NCI-H2029 treated with DMSO at 0.1 percent for 48 hours (cell line): ENCODE data around the gene CLEC3B.
"Not testable (repeated sequence)": the region's sequence is repeated elsewhere in the genome, so short reads cannot be mapped to it uniquely, and the experiment has no call there.

Source experiments
- DNase-seq: peaks from one replicate; lab custom pipeline; 2025; lab: John Stamatoyannopoulos, UW

Gene CLEC3B

GRCh38 chr3:45026038-45026437 is at the start of gene CLEC3B:
Gene CLEC3B, plus strand, starts transcription at chr3:45026303. Its CDS starts 60 bp downstream, at chr3:45026363.
- no peak for DNase-seq

GRCh38 chr3:44981220-44981619 is 44.9 kb upstream of the CLEC3B start:
- no peak for DNase-seq

- no peak for DNase-seq
Measured at GRCh38 chr3:44981751-44982150, 44.4 kb upstream of the CLEC3B start.

GRCh38 chr3:44982817-44983216 is 43.3 kb upstream of the CLEC3B start:
- no peak for DNase-seq

- DNase-seq: no peak
Measured at GRCh38 chr3:44983484-44983941, 42.6 kb upstream of the CLEC3B start.

- no peak for DNase-seq
Measured at GRCh38 chr3:44984335-44984734, 41.8 kb upstream of the CLEC3B start.

- DNase-seq: not testable (repeated sequence)
Measured at GRCh38 chr3:44986330-44986729, 39.8 kb upstream of the CLEC3B start.

GRCh38 chr3:44987332-44987731 is 38.8 kb upstream of the CLEC3B start:
- DNase-seq: no peak

- DNase-seq: no peak
Measured at GRCh38 chr3:44988073-44988472, 38.0 kb upstream of the CLEC3B start.

GRCh38 chr3:44989141-44989540 is 37.0 kb upstream of the CLEC3B start:
- DNase-seq: no peak

GRCh38 chr3:44989636-44990373 is 36.3 kb upstream of the CLEC3B start:
- DNase-seq: no peak

- no peak for DNase-seq
Measured at GRCh38 chr3:44991326-44991725, 34.8 kb upstream of the CLEC3B start.

- no peak for DNase-seq
Measured at GRCh38 chr3:44992555-44993470, 33.3 kb upstream of the CLEC3B start.

- DNase-seq: no peak
Measured at GRCh38 chr3:44993471-44994205, 32.5 kb upstream of the CLEC3B start.

- peak; percentile 70 for DNase-seq
Measured at GRCh38 chr3:44995142-44995770, 30.8 kb upstream of the CLEC3B start.

- no peak for DNase-seq
Measured at GRCh38 chr3:44996556-44996969, 29.5 kb upstream of the CLEC3B start.

- peak; percentile 27 for DNase-seq
Measured at GRCh38 chr3:44999782-45000181, 26.3 kb upstream of the CLEC3B start.

- no peak for DNase-seq
Measured at GRCh38 chr3:45000823-45001222, 25.3 kb upstream of the CLEC3B start.

- no peak for DNase-seq
Measured at GRCh38 chr3:45001738-45002137, 24.4 kb upstream of the CLEC3B start.

- DNase-seq: no peak
Measured at GRCh38 chr3:45002139-45002660, 23.9 kb upstream of the CLEC3B start.

- DNase-seq: no peak
Measured at GRCh38 chr3:45002720-45003119, 23.4 kb upstream of the CLEC3B start.

- no peak for DNase-seq
Measured at GRCh38 chr3:45003406-45003805, 22.7 kb upstream of the CLEC3B start.
